GM12874 (cell line): ENCODE measurements around the gene RGL4.

ENCODE experiments used
- CTCF ChIP-seq: IDR thresholded peaks from 2 replicates; pipeline ENCODE4 v1.5.1; 2011; ENCODE audit warnings: low read depth, mild to moderate bottlenecking, control low read depth, low read length, moderate library complexity; ENCODE audit not compliant: insufficient read depth

Gene RGL4

GRCh38 chr22:23681026-23681809 is 9.6 kb upstream of the RGL4 start:
- TF ChIP-seq CTCF = peak; percentile 20; the same call in 1 of the 2 replicates

- TF ChIP-seq CTCF = no peak
Observed at GRCh38 chr22:23682077-23682476, 8.7 kb upstream of the RGL4 start.

- no peak for TF ChIP-seq CTCF
Observed at GRCh38 chr22:23682827-23683355, 7.9 kb upstream of the RGL4 start.

GRCh38 chr22:23683545-23683944 is 7.3 kb upstream of the RGL4 start:
- no peak for TF ChIP-seq CTCF

- no peak for TF ChIP-seq CTCF
Observed at GRCh38 chr22:23684026-23684425, 6.8 kb upstream of the RGL4 start.

- TF ChIP-seq CTCF = no peak
Observed at GRCh38 chr22:23684561-23685031, 6.2 kb upstream of the RGL4 start.

GRCh38 chr22:23685205-23685784 is 5.5 kb upstream of the RGL4 start:
- no peak for TF ChIP-seq CTCF
